Nephron (organoid): ENCODE results near the gene RLF.

Source experiments
- H3K27ac Mint-ChIP-seq, 3 experiments: 2 replicates each; pipeline ENCODE4 v1.8.0; 2020; ENCODE audit warnings: mixed read lengths in 3 of 3, mild to moderate bottlenecking in 2 of 3, moderate library complexity in 1 of 3
- H3K27me3 Mint-ChIP-seq: 2 replicates; pipeline ENCODE4 v1.8.0; 2021; ENCODE audit warnings: low read depth, mild to moderate bottlenecking, moderate library complexity, mixed read lengths
- H3K36me3 Mint-ChIP-seq: 2 replicates; pipeline ENCODE4 v1.8.0; 2020; ENCODE audit warnings: low read depth, mixed read lengths
- H3K4me1 Mint-ChIP-seq: 2 replicates; pipeline ENCODE4 v1.8.0; 2020; ENCODE audit warnings: mixed read lengths
- H3K4me3 Mint-ChIP-seq, 3 experiments: 2 replicates each; pipeline ENCODE4 v1.8.0; 2020; ENCODE audit warnings: mild to moderate bottlenecking in 3 of 3, mixed read lengths in 3 of 3, moderate library complexity in 2 of 3
- H3K9me3 Mint-ChIP-seq: 2 replicates; pipeline ENCODE4 v1.8.0; 2020; ENCODE audit warnings: mixed read lengths
- CTCF ChIP-seq, 3 experiments: fragments of 200-600 bp; sonication (generic); IDR thresholded peaks; one replicate each; pipeline ENCODE4 v1.5.0; 2021; ENCODE audit warnings: antibody characterized with exemption in 3 of 3; ENCODE audit not compliant: unreplicated experiment in 3 of 3

RLF gene

GRCh38 chr1:40266786-40267535, 105.8 kb downstream of the RLF start:
- H3K9me3 Mint-ChIP-seq, result no peaks in the 10 kb centered on the region
- peak overlapping the region in 1 of 3 experiments; percentile 48 for H3K27ac Mint-ChIP-seq
- H3K4me3 Mint-ChIP-seq, result no peak overlapping the region
- no peaks in the 10 kb centered on the region for H3K27me3 Mint-ChIP-seq
- H3K4me1 Mint-ChIP-seq, result peaks cover 4% of the 10 kb centered on the region
- TF ChIP-seq CTCF (IDR thresholded peaks at IDR 0.05; ENCODE audit: unreplicated experiment in 3 of 3), result no peak
- peaks cover 50% of the 10 kb centered on the region for H3K36me3 Mint-ChIP-seq

DNA sequence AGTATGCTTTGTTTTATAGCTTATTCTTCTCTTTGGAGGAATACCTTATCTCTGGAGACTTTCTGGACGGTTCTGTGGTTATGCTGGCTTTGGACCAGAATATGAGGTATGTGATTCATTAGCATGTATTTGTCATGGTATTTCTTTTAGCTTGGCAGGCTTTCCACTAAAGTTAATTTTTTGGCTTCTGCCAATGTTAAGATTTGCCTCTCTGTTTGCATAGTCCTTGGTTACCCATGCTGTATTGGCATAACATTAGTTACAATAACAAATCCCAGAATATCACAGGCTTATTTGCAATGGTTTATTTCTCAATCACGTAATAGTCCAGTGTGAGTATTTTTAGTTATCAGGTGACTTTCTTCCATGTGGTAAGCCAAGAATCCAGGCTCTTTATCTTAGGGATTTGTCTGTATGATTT, 106.6 kb downstream of the RLF start:
- Mint-ChIP-seq H3K36me3 (peaks cover 50% of the 10 kb centered on the region), H3K27me3 (no peaks in the 10 kb centered on the region), H3K4me1 (peaks cover 4% of the 10 kb centered on the region), H3K27ac (peak overlapping the region in 1 of 3 experiments; percentile 48), H3K9me3 (no peaks in the 10 kb centered on the region), H3K4me3 (no peak overlapping the region)
- no peak for TF ChIP-seq CTCF (IDR thresholded peaks at IDR 0.05; ENCODE audit: unreplicated experiment in 3 of 3)

GRCh38 chr1:40268211-40268610, 107.0 kb downstream of the RLF start:
- peak overlapping the region in 1 of 3 experiments; percentile 48 for H3K27ac Mint-ChIP-seq
- TF ChIP-seq CTCF (IDR thresholded peaks at IDR 0.05; ENCODE audit: unreplicated experiment in 3 of 3), result no peak
- no peaks in the 10 kb centered on the region for H3K27me3 Mint-ChIP-seq
- peaks cover 4% of the 10 kb centered on the region for H3K4me1 Mint-ChIP-seq
- H3K9me3 Mint-ChIP-seq, result no peaks in the 10 kb centered on the region
- H3K4me3 Mint-ChIP-seq, result no peak overlapping the region
- peaks cover 50% of the 10 kb centered on the region for H3K36me3 Mint-ChIP-seq

DNA sequence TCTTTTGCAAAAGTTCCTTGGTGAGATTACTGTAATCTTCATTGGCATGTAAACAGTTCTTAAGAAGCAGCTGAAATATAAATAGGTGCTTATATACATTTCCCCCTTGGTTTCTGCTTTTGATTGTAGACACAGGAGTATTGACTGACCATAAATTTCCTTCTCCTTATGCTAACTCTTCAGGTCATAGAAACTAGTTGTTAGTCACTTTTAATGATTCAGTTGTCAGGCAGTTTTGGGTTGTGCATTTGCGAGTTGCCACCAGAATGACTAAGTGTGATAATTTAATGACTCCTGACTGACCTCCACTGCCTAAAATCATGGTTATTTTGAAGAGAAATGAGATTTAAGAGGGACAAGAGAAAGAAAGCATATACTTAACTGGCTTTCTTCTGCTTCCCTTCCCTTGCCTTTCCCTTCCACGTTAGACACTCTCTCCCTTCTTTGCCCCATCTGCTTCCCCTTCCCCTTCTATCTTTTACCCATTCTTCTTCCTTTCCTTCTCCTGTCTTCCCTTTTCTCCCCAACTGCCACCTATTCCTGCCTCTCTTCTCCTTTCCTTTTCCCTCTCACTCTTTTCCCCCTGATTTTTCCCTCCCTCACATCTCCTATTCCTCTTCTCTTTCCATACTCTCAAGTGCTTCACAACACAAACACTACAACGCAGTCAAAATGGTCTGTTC, 109.1 kb downstream of the RLF start:
- H3K9me3 Mint-ChIP-seq, result no peaks in the 10 kb centered on the region
- TF ChIP-seq CTCF (IDR thresholded peaks at IDR 0.05; ENCODE audit: unreplicated experiment in 3 of 3), result no peak
- H3K27me3 Mint-ChIP-seq, result no peaks in the 10 kb centered on the region
- H3K36me3 Mint-ChIP-seq, result peaks cover 55% of the 10 kb centered on the region
- no peak overlapping the region for H3K4me3 Mint-ChIP-seq
- no peak overlapping the region for H3K27ac Mint-ChIP-seq
- peaks cover 4% of the 10 kb centered on the region for H3K4me1 Mint-ChIP-seq

GRCh38 chr1:40272653-40273213, 111.5 kb downstream of the RLF start:
- H3K4me1 Mint-ChIP-seq, result peaks cover under 1% of the 10 kb centered on the region
- H3K4me3 Mint-ChIP-seq, result no peak overlapping the region
- peak overlapping the region; percentile 39 to 83 (median 79) for H3K27ac Mint-ChIP-seq
- H3K36me3 Mint-ChIP-seq, result peaks cover 60% of the 10 kb centered on the region
- no peaks in the 10 kb centered on the region for H3K9me3 Mint-ChIP-seq
- no peaks in the 10 kb centered on the region for H3K27me3 Mint-ChIP-seq
- TF ChIP-seq CTCF (IDR thresholded peaks at IDR 0.05; ENCODE audit: unreplicated experiment in 3 of 3), result no peak
